LNCaP clone FGC (cell line): ENCODE measurements around the gene GLRA3.

Experiments used
- DNase-seq: peaks from one replicate; pipeline ENCODE4 v3.0.0-alpha.2; 2011; ENCODE audit warnings: low read depth
- H3K4me3 ChIP-seq: 2 replicates; pipeline ENCODE4 v1.5.1; 2011; ENCODE audit warnings: mild to moderate bottlenecking, low read depth, low read length, control low read depth
- TF ChIP-seq, protein P1 (sequence below): IDR thresholded peaks from 2 replicates; pipeline ENCODE4 v1.5.1; 2012; ENCODE audit warnings: mild to moderate bottlenecking; ENCODE audit not compliant: control insufficient read depth, insufficient read depth; ENCODE audit errors: extremely low read depth

The GLRA3 gene

DNA sequence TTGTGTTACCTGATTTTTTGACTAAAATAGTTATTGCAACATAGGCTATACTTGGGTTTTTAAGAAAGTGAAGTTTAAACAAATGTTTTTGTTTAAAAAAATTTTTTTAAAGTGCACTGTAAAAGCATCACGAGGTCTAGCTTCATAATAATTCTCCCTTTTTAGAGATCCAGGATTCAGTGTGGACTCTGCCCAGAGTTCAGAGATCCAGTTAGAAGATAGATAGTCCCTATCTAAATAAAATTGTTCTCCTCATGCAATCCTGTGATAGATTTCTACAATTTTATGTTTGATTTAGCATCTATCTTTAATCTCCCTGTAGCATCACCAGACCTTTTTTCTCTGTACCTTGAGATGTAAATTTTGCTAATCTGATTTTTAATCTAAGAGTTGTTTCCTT lies 221.3 kb downstream of the GLRA3 start:
- no peak overlapping the region for H3K4me3 ChIP-seq
- TF ChIP-seq, protein P1, sequence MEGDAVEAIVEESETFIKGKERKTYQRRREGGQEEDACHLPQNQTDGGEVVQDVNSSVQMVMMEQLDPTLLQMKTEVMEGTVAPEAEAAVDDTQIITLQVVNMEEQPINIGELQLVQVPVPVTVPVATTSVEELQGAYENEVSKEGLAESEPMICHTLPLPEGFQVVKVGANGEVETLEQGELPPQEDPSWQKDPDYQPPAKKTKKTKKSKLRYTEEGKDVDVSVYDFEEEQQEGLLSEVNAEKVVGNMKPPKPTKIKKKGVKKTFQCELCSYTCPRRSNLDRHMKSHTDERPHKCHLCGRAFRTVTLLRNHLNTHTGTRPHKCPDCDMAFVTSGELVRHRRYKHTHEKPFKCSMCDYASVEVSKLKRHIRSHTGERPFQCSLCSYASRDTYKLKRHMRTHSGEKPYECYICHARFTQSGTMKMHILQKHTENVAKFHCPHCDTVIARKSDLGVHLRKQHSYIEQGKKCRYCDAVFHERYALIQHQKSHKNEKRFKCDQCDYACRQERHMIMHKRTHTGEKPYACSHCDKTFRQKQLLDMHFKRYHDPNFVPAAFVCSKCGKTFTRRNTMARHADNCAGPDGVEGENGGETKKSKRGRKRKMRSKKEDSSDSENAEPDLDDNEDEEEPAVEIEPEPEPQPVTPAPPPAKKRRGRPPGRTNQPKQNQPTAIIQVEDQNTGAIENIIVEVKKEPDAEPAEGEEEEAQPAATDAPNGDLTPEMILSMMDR: no peak
- DNase-seq: no peak

DNA sequence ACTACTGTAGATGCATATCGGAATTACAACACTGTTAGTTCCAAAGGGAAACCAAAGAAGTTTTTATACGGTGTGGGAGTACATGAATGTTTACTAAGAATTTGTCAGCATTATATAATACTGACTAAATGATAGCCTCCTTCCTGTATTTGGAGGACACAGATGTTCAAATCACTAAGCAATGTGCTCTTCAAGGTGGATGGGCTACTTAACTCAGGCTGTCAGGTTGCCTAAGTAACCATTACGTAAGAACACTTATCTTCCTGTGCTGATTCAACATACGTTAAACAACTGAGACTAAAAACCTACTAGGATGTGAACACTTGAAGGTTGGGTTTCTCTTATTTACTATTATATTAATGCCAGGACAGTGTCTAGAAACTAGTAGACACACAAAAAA lies 224.8 kb downstream of the GLRA3 start:
- TF ChIP-seq, protein P1: no peak
- no peak overlapping the region for H3K4me3 ChIP-seq
- peak; percentile 97 for DNase-seq

GRCh38 chr4:174600391-174600790 lies 228.7 kb downstream of the GLRA3 start:
- DNase-seq: no peak
- H3K4me3 ChIP-seq: no peak overlapping the region
- TF ChIP-seq, protein P1: no peak

DNA sequence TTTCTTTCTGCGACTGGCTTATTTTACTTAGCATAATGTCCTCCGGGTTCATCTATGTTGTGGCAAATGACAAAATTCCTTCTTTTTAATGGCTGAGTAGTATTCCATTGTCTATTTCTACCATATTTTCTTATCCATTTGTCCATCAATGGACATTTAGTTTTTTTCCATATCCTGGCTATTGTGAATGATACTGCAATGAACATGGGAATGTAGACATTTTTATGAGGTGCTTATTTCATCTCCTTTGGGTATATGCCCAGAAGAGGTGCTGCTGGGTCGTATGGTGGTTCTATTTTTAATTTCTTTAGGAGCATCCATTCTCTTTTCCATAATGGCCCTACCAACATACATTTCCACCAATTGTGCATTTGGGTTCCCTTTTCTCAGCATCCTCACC lies 230.2 kb downstream of the GLRA3 start:
- TF ChIP-seq, protein P1: no peak
- no peak for DNase-seq
- no peak overlapping the region for H3K4me3 ChIP-seq

DNA sequence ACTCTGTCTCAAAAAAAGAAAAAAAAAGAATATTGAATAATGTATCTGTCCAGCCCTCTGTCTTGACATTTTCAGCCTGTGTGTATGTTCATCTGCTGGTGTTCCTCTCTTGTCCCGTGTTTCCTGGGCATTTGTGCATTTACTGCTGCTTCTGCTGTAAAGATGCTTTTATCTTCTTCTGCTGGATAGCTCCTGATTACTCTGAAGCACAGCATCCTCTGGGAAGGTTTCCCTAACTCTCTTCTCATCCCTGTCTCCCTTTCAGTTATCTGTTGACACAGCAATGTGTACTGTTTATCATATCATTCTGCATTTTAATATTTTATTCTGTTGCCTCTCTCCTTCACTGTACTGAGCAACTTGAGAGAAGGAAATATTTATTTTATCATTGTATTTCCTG lies 232.5 kb downstream of the GLRA3 start:
- no peak for DNase-seq
- TF ChIP-seq, protein P1: no peak

DNA sequence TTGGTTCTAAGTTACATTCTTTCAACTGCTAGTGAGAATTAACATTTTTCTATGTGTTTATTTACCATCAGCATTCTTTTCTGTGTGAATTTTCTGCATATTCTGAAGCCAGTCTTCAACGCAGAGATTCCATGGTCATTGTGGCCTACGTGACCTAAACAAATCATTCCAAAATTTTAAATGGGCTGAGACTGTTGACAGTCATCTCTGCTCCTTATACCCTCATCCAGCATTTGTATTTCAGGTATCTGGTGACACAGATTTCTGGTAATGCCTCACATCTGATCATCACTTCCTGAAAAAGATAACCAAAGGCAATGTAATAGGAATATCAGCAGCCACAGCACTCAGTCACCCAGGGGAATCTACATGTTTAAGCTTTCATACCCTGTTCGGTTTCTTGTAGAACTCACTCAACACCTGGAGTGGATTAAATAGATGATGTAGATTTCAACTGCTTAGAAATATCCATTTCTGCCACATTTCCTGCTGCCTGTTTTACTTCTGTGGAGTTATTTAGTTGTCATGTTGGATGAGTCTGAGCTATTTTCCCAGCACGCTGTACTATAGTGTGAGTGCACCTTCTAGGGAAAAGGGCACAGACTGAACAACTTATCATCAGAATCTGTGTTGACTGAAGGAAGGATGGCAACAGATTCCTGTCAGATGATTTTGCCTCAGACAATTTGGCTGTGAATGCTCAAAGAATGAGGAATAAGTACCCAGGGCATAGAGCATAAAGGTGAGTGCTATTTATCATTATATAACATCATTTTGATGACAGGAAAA lies 233.7 kb downstream of the GLRA3 start:
- no peak overlapping the region for H3K4me3 ChIP-seq
- DNase-seq: no peak
- TF ChIP-seq, protein P1: no peak

More for the DNA sequence above, 232.5 kb downstream of the GLRA3 start:
- H3K4me3 ChIP-seq: no peak overlapping the region

DNA sequence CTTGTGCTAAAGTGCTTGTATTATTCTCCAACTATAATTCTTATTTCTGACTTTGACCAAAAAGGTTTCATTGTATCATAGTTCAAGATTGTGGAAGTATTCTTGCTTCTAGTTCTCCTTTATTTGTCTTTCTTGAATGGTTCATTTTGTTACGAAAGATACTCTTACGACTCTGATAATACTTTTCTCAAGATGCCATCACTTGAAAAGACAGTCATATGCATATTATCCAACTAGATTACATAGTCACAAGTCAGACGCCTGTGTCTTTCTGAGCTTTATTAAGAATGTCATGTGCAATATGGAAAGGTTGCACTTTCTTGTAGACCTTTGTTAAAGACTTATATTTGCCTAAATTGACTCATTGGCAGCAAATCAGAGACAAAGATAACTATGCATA lies 235.3 kb downstream of the GLRA3 start:
- H3K4me3 ChIP-seq: no peak overlapping the region
- TF ChIP-seq, protein P1: no peak
- DNase-seq: no peak
